Activated CD4-positive, CD25-positive, alpha-beta regulatory T cell (primary cell): ENCODE data around the gene ADAP1.
"Not testable (repeated sequence)": the region's sequence is repeated elsewhere in the genome, so short reads cannot be mapped to it uniquely, and the experiment has no call there.

Experiments used
- DNase-seq, 4 experiments: peaks; one replicate each; lab custom pipeline; 2025; lab: John Stamatoyannopoulos, UW

ADAP1 gene, protein sequence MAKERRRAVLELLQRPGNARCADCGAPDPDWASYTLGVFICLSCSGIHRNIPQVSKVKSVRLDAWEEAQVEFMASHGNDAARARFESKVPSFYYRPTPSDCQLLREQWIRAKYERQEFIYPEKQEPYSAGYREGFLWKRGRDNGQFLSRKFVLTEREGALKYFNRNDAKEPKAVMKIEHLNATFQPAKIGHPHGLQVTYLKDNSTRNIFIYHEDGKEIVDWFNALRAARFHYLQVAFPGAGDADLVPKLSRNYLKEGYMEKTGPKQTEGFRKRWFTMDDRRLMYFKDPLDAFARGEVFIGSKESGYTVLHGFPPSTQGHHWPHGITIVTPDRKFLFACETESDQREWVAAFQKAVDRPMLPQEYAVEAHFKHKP

DNA sequence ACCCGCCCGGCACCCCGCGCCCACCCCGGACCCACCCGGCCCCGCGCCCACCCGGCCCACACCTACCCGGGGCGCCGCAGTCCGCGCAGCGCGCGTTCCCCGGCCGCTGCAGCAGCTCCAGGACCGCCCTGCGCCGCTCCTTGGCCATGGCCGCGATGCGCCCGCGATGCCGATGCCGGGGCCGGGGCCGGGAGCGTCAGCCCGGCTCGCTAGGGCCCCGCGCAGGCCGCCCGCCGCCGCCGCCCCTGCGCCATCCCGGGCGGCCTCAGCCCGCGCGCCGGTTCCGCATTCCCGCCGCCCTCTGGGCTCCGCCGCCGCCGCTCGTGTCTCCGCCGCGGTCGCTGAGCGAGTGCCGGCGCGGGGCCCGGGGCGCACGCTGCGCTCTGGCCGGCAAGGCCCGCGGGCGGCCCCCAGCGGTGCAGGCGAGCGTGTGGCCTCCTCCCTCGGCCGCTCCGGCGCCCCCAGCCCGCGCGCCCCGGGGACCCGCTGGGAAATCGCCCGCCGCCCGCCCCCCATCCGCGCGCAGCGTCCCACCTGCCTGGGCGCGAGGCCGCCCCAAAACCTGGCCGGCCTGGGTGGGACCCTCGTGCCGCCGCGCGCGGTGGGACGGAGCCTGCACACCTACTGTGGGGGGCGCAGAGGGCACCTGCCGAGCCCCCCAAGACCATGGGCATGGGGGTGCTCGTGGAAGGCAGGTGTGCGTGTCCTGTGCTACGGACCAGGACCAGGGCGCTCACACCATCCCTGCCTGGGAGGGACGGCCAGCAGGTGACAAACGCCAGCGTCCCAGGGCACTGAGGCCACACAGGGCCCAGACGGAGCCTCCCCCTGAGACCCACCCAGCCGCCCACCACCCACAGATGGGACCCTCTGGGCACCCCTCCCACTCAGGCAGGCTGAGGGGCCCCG, at the start of gene ADAP1:
ADAP1 (minus strand) TSS at position 351 of the 909 bp plus-strand sequence; CDS start at position 148, 203 bp downstream.
- DNase-seq = peak in 2 of 4 experiments; percentile 20 to 29

DNA sequence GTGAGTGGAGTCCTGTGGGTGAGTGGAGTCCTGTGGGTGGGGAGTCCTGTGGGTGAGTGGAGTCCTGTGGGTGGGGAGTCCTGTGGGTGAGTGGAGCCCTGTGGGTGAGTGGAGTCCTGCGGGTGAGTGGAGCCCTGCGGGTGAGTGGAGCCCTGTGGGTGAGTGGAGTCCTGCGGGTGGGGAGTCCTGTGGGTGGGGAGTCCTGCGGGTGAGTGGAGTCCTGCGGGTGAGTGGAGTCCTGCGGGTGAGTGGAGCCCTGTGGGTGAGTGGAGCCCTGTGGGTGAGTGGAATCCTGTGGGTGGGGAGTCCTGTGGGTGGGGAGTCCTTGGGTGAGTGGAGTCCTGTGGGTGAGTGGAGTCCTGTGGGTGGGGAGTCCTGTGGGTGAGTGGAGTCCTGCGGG, 48.0 kb upstream of the ADAP1 start:
- not testable (repeated sequence) for DNase-seq

DNA sequence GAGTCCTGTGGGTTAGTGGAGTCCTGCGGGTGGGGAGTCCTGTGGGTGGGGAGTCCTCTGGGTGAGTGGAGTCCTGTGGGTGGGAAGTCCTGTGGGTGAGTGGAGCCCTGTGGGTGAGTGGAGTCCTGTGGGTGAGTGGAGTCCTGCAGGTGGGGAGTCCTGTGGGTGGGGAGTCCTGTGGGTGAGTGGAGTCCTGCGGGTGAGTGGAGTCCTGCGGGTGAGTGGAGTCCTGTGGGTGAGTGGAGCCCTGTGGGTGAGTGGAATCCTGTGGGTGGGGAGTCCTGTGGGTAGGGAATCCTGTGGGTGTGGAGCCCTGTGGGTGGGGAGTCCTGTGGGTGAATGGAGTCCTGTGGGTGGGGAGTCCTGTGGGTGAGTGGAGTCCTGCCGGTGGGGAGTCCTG, 47.5 kb upstream of the ADAP1 start:
- DNase-seq = not testable (repeated sequence)

DNA sequence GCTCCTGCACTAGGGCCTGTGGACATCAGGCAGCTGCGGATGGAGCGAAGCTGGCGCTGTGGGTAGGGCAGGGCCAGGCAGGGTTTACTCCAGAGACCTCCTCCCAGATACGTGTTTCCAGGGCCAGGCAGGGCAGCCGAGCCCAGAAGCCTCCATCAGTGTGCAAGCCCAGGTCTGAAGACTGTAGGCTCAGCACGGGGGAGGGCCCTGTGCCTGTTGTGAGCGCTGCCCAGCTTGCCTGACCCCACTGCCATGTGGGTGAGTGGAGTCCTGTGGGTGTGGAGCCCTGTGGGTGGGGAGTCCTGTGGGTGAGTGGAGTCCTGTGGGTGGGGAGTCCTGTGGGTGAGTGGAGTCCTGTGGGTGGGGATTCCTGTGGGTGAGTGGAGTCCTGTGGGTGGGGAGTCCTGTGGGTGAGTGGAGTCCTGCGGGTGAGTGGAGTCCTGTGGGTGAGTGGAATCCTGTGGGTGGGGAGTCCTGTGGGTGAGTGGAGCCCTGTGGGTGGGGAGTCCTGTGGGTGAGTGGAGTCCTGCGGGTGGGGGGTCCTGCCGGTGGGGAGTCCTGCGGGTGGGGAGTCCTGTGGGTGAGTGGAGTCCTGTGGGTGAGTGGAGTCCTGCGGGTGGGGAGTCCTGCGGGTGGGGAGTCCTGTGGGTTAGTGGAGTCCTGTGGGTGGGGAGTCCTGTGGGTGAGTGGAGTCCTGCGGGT, 46.7 kb upstream of the ADAP1 start:
- not testable (repeated sequence) for DNase-seq

DNA sequence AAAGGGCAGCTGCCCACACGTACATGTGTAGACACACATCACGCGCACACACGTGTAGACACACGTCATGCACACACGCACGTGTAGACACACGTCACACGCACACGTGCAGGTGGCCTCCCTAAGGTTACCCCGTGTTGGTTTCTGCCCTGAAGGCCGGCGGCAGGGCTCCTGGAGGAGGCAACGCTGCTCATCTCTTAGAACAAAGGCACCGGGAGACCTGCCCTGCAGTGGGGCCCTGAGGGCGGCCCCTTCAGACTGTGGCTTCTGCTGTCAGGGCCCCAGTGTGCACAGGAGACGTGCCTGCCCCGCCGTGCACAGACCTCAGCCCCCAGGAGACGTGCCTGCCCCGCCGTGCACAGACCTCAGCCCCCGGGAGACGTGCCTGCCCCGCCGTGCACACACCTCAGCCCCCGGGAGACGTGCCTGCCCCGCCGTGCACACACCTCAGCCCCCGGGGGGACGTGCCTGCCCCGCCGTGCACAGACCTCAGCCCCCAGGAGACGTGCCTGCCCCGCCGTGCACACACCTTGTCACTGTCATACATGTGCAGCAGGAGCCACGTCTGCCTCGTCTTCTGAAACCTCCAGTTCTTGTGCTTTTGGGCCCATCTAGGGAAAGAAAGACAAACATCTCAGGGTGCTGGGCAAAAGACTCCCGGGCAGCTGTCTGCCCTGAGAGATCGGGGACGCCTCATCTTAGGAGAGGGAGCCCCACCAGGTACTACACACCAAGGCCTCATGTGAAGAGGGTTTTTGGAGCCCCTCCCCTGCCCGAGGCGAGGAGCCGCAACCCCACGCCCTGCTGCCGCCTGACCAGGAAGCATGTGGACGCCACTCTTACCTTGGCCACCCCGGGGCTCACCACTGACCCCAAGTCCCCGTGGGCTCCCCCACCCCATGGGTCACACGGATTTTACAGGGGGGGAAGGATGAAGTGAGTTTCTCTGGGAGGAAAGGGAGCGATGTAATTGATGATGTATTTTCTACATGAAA, 45.8 kb upstream of the ADAP1 start:
- DNase-seq = no peak

DNA sequence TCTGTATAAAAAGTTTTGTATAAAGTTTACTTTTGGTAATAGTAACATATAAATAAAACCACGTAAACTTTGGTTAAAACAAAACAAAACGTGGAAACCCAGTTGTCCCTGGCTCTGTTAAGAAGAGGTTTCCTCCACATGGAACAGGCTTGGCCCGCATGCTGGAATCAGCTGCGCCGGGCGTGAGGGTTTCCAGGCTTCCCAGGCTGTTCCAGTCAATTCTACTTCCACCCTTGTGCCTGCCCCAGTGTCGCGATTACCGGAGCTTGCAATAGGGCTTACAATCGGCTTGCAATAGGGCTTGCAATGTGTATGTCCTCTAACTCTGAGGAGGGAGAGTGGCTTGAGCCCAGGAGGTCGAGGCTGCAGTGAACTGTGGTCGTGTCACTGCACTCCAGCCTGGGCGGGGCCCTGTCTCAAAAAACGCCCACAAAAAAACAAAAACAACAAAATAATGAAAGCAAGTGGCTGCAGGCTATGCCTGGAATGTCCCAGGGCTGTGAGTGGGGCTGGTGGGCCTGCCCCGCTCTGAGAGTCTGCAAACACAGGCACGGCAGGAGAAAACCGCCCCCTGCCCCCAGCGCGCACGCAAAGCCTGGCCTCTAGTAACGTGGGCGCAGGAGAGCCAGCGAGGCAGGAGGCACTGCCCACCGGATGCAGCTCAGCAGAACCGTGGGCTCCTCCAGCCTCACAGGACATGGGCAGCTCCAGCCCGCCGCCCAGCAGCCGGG, 44.8 kb upstream of the ADAP1 start:
- DNase-seq = no peak

DNA sequence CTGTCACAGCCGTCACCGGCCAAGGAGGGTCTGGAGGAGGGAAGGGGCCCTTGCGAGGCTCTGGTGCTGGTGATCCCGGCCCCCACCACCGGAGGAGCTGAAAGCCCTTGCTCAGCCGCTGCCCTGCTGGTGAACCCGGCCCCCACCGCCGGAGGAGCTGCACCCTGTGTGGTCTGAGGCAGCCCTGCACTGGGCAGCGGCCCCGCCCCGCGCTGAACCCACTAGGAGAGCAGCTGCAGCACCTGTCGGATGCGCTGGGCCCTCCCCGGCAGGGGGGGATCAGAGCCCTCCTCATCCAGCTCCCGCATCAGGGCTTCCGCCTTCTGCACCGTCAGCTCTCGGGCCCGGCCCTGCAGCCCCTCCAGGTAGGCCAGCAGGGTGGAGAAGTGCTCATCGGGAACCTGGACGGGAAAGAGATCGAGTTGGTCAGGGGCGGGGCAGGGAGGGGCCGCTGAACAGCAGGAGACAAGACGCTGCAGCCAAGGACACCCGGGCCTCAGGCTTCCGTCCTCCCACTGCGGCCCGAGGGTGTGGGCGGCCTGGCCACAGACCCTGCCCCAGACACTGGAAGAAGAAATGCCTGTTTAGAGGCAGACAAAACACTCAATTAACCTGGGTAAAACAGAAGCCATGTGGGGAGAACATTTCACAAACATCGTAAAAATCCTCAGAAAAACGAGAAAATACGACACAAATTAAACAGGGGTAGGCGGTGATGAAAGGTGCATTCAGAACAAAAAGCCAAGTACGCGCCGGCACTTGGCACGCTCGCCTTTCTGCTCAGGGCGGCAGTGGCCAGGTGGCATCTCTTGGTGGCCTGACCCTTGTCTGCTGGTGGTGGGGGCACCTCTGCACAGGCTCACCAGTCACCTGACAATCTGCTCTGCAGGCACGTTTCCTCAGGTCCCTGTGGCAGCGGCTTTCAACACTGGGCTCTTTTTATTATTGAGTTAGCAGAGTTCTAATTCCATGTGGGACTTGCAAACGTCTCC, 43.2 kb upstream of the ADAP1 start:
- DNase-seq = no peak

DNA sequence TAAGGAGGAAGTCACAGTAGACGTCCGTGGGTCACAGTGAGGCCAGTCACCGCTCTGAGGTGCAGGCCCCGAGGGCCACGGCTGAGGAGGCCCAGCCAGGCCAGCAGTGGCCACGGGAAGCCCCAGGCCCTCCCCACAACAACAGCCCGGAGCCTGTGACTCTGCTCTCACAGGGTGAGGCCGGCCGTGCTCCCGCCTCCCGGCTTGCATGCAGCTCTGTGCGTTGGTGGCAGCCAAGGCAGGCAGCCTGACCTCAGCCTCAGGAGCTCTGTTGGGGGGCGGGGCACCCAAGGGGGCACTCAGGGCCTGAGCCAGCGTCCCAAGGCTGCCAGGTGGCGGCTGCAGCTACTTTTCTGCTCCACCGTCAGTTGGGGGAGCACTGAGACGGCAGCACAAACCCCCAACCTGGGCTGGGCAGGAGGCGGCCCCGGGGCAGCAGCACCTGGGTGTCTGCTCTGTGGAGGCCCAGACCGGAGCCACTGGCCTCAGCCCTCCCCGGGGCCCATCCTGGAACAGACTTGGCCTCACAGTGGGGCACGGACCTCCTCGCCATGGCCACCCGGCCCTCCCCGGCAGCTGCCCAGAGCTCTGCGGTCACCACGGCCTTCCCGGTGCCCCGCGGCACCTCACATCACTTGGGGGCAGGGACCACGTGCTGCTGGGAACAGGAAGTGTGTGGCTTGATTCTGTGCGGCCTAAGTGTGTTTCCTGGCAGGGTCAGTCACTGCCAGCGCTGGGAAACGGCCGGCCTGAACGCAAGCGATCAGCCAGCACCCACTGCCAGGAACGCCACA, 41.8 kb upstream of the ADAP1 start:
- no peak for DNase-seq

DNA sequence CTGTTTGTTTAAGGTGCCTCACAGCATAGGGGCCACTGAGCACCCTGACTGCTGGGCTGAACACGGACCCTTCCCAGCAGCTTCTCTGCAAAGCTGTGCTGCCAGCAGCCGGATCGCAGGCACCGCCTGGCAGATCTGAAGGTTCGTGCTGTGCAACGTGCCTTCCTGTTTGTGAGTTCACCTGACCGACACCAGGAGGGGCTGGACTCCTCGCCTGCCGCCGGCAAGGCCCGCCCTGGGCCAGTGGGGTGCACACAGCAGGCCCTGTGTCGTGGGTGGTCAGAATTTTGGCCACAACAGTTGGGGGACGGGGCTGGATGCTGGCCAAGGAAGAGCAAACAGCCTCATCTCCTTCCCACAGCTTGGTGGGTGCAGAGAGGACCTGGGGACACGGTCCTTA, 41.1 kb upstream of the ADAP1 start:
- DNase-seq = no peak

DNA sequence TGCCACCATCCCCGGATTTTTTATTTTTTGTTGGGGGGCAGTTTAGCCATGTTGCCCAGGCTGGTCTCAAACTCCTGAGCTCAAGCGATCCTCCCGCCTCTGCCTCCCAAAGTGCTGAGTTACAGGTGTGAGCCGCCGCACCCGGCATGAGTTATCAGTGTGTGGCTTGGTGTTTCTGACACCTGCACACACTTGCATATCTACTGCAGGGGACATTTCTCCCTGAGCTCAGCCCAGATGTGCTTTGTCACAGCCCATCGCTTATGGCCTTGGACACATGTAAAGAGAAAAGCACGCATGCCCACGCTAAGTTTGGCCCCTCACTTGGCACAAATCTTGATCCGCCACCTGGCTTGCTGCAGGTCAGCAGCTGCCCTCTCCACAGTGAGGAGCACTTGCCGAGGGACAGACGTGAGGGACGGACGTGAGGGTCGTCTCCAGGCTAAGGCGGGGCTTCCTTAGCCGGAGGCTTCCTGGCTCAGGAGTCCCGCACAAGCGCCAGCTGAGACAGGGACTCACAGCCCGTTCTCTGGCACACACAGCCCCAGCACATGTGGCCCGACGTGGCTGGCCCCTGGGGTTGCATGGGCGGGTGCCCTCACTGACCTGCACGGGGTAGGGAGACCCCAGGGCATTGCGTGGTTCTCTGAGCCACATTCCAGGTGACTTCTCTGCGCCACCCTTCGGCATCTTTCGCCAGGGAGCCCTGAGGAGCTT, 40.3 kb upstream of the ADAP1 start:
- DNase-seq = no peak

DNA sequence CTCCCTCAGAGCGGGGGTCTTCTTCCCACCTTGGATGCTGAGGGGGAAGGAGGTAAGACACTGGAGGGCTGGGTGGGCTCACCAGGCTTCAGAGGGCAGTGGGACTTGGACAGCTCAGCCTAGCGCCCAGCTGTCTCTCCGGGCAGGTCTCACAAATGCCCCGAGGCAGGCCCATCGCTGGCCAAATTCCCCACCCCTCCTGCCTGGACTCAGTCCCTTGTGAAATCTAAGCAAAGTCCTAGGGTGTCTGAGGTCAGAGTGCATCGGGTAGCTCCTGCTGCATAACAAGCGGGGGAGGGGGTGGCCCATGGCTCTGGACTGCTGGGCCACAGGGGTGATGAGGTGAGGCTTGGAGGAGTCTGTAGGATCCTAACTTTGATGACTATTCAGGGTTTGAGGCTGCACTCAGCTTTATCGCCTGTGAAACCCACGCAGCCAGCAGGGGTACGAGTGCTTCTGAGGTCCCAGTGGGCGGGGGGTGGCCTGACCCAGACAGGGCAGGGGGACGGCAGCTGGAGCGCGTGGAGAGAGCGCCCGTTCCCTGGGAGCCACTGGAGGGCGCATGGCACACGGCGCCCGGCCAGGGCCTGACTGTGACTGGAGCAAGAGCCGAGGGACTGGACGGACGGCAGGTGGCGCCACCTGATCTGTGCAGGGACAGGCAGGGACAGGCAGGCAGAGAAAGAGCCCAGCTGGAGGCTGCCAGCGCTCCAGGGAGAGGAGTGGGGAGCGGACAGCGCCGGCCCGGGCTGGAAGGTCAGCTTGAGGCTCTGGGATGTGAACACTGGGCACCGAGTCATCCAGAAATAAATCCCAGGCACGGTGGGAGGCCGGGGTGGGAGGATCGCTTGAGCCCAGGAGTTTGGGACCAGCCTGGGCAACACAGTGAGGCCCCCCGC, 38.5 kb upstream of the ADAP1 start:
- DNase-seq = peak; percentile 89 to 93 (median 92)

DNA sequence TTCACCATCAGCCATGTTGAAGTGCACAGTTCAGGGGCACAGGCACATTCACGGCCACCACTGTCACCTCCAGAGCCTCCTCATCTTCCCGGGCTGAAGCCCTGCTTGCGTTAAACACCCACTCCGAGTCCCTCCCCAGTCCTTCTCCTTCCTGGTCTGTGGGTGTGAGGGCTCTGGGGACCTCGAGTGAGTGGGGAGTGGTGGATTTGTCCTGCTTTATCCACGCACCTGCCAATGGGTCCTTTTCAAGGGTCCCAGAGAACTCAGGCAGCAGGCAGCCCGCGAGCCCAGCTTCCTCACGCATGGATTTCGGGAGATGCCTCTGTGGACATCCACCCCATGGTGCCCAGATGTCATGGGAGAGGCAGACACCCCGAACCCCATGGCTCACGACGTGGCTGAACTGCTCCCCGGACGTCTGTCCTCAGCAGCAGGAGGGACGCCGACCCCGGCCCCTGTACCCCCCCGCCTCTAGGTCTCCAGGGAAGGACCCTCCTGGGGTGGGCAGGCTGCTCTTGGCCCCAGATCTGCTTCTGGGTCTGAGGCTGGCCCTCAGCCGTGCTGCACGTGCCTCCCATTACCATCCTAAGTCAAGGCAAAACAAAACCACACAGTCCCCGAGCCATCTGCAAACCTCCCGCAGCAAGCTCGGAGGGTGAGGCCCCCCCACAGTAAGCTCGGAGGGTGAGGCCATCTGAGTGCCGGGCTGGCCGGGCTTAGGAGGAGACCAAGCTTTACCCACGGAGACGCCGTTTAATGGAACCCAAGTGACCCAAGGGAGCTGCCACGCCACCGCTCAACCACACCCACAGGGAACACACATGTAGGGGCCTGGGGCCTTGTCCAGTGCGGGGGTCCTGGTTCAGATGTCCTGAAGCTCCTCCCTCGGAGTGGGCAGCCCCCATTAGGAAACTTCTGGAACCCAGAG, 37.5 kb upstream of the ADAP1 start:
- DNase-seq = no peak

DNA sequence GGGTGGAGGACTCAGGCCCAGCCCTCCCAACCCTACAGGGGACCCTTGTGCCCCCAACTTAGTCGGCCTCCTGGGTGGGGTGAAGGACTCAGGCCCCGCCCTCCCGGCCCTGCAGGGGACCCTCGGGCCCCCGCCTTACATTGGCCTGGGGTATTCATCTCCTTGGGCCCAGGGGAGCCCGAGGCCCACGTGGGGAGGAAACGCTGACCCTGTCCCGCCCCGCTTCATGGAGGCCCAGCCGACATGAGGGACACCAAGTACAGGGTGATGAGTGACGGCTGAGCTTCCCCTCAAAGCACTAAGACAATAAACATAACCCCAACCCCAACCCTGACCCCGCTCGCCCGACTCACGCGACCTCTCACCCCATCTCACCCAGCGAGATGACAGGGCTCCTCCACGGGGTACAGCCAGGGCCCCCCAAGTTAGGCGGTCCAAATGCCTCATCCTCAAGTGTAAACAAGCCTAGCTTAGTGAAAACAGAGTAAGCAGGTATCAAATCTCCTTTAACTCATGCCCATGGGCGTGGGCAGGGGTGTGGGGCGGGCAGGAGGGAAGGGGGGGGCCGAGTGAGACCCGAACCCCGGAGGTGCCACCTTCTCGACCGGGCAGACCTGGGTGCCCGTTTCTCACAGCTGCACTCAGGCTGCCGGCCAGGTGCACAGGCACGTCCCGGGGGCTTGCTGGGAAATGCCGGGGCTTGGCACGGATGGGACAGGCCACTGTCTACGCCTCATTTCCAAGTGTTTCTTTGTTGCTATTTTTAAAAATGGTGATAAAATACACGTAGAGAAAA, 36.7 kb upstream of the ADAP1 start:
- DNase-seq = no peak

DNA sequence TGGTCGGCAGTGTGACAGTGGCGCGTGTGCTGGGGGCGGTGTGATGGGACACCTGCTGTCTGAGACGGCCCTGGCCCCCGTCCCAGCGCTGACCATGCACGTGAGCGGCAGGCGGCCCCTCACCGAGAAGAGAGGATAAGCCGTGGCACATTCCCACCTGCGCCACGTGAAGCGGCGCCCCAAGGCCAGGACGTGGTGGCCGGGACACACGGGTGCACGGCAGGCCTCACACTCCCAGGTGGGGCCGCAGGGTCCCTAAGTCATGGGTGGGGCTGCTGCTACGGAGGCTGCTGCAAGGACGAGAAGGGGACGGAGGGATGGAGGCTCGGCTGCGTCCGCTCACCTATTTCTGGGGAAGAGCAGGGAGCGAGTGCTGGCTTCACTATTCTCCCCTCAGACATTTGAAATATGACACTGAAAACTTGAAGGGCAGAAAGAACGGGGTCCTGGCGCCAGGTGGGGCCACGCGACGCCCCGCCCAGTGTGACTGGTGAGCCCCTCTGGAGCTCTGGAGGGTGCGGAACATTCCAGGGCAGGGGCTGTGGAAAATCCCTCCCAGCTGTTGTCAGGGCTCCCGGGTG, 36.0 kb upstream of the ADAP1 start:
- DNase-seq = no peak
